Measurements from ENCODE around the gene CDH11. TPM values are rescaled to one million over a fixed set of nuclear protein-coding genes. Genes with fewer than 3 reads are reported as not detected.

Gene CDH11
- total RNA-seq, 1 experiment from 2014 or later: 5.4 TPM

- no peak for DNase-seq
- no peaks in the 10 kb centered on the region for H3K36me3 Mint-ChIP-seq (ENCODE audit: insufficient read depth in 1 of 3, low read depth in 3 of 3)
- H3K23me2 ChIP-seq (ENCODE audit: insufficient read length, low read depth, low read length, poor library complexity, severe bottlenecking): peaks cover 25% of the 10 kb centered on the region
- H3K4me1 Mint-ChIP-seq: peaks cover 10% of the 10 kb centered on the region in 2 experiments
- no peak overlapping the region for H2AK5ac ChIP-seq (ENCODE audit: insufficient read length, low read length)
- no peak overlapping the region for H2BK12ac ChIP-seq (ENCODE audit: insufficient read length, low read depth, low read length)
- H3K18ac ChIP-seq (ENCODE audit: insufficient read length, low read depth, low read length): no peak overlapping the region
- no peak overlapping the region for H2AFZ ChIP-seq (ENCODE audit: low read length)
- no peak overlapping the region for H3K27ac ChIP-seq (ENCODE audit: insufficient read length, low read depth, low read length)
- no peak overlapping the region for H2BK120ac ChIP-seq (ENCODE audit: low read depth, low read length, poor library complexity, severe bottlenecking)
- H3K4me2 ChIP-seq (ENCODE audit: insufficient read depth, insufficient read length, low read length): no peak overlapping the region
- H3K27me3 ChIP-seq (ENCODE audit: insufficient read depth, low read length): peaks cover 20% of the 10 kb centered on the region
- no peak overlapping the region for H2BK20ac ChIP-seq (ENCODE audit: low read depth, low read length, poor library complexity, severe bottlenecking)
- no peak overlapping the region for H3K23ac ChIP-seq (ENCODE audit: insufficient read length, low read depth, low read length)
- no peak for TF ChIP-seq CTCF (conservative IDR thresholded peaks at IDR 0.05)
- no peak overlapping the region for H3K9ac ChIP-seq (ENCODE audit: extremely low read depth, insufficient read length, low read length)
- no CpG with 5 or more reads among the region's 5 CpGs for WGBS (ENCODE audit: extremely low coverage, insufficient read length, low lambda C conversion rate)
- H4K20me1 ChIP-seq (ENCODE audit: control insufficient read depth, insufficient read depth, insufficient read length): no peaks in the 10 kb centered on the region
- no peak overlapping the region for H4K8ac ChIP-seq (replicated peaks; ENCODE audit: insufficient read length, low read depth, low read length)
- no peaks in the 10 kb centered on the region for H3K79me2 ChIP-seq (ENCODE audit: insufficient read depth, low read length)
- H2BK15ac ChIP-seq (ENCODE audit: low read depth, low read length): no peak overlapping the region
- no peaks in the 10 kb centered on the region for H3K4me1 ChIP-seq (ENCODE audit: insufficient read depth, low read length)
- H3K56ac ChIP-seq (ENCODE audit: insufficient read length, low read depth, low read length): no peak overlapping the region
- no peak overlapping the region for H3K14ac ChIP-seq (ENCODE audit: insufficient read depth, low read length)
- H3K4ac ChIP-seq (ENCODE audit: low read depth, low read length): no peak overlapping the region
- H3K9me3 Mint-ChIP-seq: no peaks in the 10 kb centered on the region
- H3K79me1 ChIP-seq (ENCODE audit: insufficient read depth, low read depth, low read length, poor library complexity, severe bottlenecking): no peaks in the 10 kb centered on the region
- no peak overlapping the region; a peak in 1 of 5 replicates for H3K4me3 Mint-ChIP-seq
- H2BK5ac ChIP-seq (ENCODE audit: insufficient read length, low read length): no peak overlapping the region
- peaks cover 57% of the 10 kb centered on the region for H3K27me3 Mint-ChIP-seq (ENCODE audit: low read depth)
- H3T11ph ChIP-seq (ENCODE audit: low read length): no peak overlapping the region
- H4K5ac ChIP-seq (ENCODE audit: insufficient read length, low read depth, low read length): no peak overlapping the region
- H3K27ac Mint-ChIP-seq: no peak overlapping the region
- no peak overlapping the region for H4K91ac ChIP-seq (ENCODE audit: insufficient read length, low read depth, low read length)
- H3K9me3 ChIP-seq (ENCODE audit: control insufficient read depth, low read depth, low read length): no peaks in the 10 kb centered on the region
Observed at GRCh38 chr16:65125871-65126270, 4.0 kb upstream of the CDH11 start.
